Vagina (tissue), 2 donors: ENCODE measurements around the gene KRT3.

Experiments used
- CTCF ChIP-seq, 3 experiments: fragments of 450-650 bp in 2 of 3; fragments of 200-600 bp in 1 of 3; sonication (generic) in 1 of 3; IDR thresholded peaks; one replicate each; pipeline ENCODE4 v1.5.1; 2017 to 2019; ENCODE audit warnings: antibody characterized with exemption in 3 of 3, mild to moderate bottlenecking in 2 of 3, moderate library complexity in 2 of 3
- POLR2A ChIP-seq, 2 donors: fragments of 450-650 bp; IDR thresholded peaks; one replicate each; pipeline ENCODE4 v1.6.1; 2017; ENCODE audit warnings: antibody characterized with exemption in 2 of 2, mild to moderate bottlenecking in 2 of 2, moderate library complexity in 2 of 2
- POLR2AphosphoS5 ChIP-seq, 2 donors: sonication (generic); formaldehyde crosslinking; IDR thresholded peaks; one replicate each; pipeline ENCODE4 v1.9.0; 2017; ENCODE audit warnings: antibody characterized with exemption in 2 of 2, mild to moderate bottlenecking in 2 of 2, low read depth in 1 of 2; ENCODE audit not compliant: insufficient read depth in 1 of 2

- TF ChIP-seq CTCF (IDR thresholded peaks at IDR 0.05) (no peak), POLR2AphosphoS5 (IDR thresholded peaks at IDR 0.05; ENCODE audit: insufficient read depth in 1 of 2, low read depth in 1 of 2) (no peak), POLR2A (IDR thresholded peaks at IDR 0.05) (no peak)
Observed at GRCh38 chr12:52742196-52742580, 53.7 kb downstream of the KRT3 start.
